Muscle of back (tissue), 11 donors: ENCODE measurements around the gene NOS1AP. TPM values are rescaled to one million over a fixed set of nuclear protein-coding genes. Genes with fewer than 3 reads are reported as not detected.
A peak's percentile ranks its signal among the peaks of the same experiment; 100 is the strongest.

Source experiments
- DNase-seq, 3 donors: peaks; one replicate each; pipeline versions ENCODE4 v3.0.0 to v3.0.0-alpha.2; 2013
- polyA plus RNA-seq, 10 donors: library from polyadenylated mRNA; unstranded; fragments of 120-200 nt; gene quantifications; one replicate each; pipeline ENCODE4 v1.2.1, GENCODE V29; 2013; ENCODE audit not compliant: insufficient read length in 10 of 10

Gene NOS1AP
- polyA plus RNA-seq, 10 donors: 0.45 to 0.89 (median 0.56) TPM

GRCh38 chr1:162384116-162384515, 314.6 kb downstream of the NOS1AP start:
- no peak for DNase-seq

DNA sequence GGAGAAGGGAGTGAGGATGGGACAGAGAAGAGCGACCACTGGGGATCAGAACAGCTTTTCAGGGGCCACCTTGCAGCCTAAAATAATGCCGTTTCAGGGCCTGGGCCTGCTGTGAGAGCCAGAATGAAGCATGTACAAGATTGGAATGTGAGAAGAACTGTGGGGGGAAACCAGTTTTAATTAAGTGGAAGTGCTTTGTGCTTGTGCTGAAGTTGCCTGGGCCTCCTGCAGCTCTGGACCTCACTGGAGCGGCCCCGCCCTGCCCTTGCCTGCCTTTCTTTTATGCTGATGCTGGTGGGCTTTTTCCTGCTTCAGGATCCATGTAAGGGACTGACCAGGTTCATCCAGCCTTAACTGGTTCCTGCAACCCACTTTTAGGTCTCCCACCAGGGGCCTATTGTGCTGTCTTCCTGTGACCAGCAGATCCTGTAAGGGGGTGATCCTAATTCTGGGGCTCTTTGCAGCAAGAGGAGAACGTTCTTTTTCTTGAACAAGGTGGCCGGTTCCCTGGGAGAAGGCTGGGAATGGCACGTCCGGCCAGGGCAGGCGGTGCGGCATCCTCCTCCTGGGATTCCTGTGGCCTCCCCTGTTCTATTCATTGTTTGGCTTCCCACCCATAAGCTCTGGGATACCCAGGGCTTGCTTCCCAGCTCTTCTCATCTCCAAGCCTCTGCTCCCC, 315.2 kb downstream of the NOS1AP start:
- DNase-seq: no peak

- no peak for DNase-seq
Observed at GRCh38 chr1:162385280-162385623, 315.8 kb downstream of the NOS1AP start.

GRCh38 chr1:162385702-162386101, 316.2 kb downstream of the NOS1AP start:
- DNase-seq: no peak

DNA sequence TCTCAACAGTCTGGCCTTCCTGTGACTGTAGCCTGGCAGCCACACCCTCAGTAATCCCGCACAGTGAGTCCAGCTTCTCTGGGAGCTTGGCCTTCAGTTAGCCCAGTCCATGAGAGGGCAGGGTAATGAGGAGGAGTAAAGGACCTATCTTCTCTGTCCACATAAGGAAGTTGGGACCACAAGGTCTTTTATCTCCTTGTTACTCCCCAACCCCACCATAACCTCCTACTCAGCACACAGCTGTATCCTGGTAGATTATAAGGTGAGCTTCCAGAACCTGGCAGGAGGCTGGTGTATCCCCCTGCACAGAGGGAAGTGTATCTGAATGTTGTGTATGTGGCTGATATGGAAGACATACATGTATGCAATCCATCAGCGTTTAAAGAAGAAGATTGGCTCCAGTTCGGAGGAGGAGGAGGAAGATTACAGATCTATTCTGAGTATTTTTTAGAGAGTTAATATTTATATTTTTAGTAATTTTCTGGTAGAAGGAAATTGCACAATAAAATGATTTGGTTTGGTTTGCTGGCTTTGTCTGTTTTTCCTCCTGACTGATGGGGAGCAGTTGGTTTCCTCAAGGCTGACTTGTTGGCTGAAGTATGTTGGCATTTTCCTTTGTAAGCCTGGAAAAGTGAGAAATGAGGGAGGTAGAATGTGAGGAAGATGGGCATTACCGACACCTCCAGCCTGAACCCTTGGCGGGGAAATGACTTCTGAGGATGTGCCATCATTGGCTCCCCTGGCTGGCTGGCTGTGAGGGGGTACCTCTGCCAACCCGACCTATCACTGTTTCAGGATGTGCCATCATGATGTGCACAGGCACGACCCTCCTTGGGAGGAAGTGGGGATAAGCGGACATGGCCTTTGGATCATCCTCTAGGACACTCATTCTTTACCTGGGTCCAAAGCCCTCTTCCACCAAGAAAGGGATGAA, 317.1 kb downstream of the NOS1AP start:
- DNase-seq: no peak

DNA sequence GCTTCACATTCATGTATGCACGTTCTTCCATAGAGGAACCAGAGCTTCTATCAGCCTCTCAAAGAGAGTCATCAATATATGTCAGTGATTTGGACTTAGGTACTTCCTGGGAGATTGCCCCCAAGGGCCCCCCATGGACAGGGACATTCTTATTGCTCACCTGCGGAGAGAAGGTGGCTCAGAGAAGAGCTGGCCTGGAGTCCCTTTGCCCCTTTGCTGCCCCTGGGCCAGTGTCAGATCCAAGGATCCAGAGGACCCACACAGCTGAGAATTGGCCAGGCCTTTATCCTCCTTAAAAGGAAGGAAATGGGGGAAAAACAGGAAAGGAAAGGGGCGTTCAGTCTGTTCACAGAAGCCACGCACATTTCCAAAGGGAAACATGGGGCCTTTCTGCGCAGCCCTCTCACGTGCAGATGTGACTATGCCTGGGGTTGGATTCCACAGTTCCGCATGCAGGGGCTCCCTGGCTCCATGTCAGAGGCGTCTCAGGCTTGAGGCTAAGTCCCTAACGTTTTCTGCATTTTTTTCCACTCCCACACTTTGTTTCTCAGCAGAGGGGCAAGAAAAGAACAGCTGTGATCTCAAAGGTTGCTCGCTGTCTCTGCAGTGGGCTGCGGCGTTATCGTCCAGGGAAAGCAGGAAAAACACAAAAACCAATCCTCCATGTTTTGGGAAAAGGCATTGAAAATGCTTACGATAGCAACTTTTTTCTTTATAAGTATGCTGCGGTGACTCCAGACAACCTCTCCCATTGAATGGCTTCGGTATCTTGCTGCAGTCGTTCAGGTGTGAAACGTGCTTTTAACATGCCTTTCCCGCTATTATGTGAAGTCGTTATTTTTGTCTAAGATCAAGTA, 318.0 kb downstream of the NOS1AP start:
- DNase-seq: peak in 1 of 3 donors; percentile 26

DNA sequence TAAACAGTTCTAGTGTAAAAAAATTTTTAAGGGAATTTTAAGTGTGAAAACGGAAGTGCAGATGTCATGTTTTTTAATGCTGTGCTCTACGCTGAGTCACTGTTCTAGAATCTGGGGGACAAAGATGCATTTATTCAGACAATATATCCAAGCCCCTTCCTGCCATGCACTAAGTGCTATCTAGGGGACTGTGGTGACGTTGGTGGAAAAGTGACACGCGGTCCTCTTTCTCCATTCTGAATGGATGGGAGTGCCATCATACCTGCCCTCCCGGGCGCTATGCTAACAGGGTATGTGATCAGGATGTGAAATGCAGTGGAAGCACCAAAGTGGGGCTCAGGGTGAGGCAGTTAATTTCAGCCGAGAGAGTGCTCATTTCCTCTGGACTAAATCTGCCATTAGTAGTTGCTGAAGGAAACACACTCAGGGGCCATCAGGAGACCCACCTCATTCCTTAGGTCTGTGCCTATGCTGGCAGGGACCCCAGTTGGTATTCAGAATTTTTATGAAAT, 318.6 kb downstream of the NOS1AP start:
- DNase-seq: no peak

DNA sequence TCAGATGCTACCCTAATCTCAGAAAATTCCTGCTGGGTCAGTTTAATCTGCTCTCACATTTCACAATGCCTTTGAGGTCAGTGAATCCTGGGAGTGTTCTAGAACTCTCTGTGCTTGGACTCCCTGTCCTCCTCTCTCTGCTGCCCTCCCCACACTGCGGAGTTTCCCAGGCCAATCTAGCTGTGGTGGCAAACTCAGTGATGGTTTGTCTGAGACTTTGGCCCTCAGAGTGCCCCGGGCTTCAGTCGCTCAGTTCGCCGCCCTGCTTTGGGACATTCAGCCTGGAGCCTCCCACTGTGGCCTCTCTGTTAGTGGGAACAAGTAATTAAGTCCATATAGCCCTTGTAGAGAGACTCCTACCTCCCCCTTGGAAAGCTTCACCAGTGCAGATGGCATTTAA, 319.1 kb downstream of the NOS1AP start:
- no peak for DNase-seq

GRCh38 chr1:162389021-162389818, 319.7 kb downstream of the NOS1AP start:
- DNase-seq: peak in 1 of 3 donors; percentile 23

DNA sequence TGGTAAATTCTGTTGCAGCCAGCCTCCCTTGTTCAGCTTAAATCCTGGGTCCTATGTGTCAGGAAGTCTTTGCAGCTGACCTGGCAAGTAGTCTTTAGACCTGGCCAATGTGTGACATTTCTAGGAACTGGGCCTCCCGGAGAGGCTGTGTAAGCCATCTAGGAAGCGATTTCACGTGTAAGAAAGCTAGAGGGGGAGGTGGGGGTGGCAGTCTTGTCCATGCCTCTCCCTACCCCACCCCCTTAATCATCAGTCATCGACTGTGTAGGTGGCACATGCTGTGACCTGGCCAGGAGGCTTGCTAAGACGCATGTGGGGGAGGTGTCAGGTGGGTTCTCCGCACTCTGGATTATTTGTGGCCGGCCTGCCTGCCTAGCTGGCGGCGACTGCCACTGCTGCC, 320.5 kb downstream of the NOS1AP start:
- peak in 1 of 3 donors; percentile 32 for DNase-seq

DNA sequence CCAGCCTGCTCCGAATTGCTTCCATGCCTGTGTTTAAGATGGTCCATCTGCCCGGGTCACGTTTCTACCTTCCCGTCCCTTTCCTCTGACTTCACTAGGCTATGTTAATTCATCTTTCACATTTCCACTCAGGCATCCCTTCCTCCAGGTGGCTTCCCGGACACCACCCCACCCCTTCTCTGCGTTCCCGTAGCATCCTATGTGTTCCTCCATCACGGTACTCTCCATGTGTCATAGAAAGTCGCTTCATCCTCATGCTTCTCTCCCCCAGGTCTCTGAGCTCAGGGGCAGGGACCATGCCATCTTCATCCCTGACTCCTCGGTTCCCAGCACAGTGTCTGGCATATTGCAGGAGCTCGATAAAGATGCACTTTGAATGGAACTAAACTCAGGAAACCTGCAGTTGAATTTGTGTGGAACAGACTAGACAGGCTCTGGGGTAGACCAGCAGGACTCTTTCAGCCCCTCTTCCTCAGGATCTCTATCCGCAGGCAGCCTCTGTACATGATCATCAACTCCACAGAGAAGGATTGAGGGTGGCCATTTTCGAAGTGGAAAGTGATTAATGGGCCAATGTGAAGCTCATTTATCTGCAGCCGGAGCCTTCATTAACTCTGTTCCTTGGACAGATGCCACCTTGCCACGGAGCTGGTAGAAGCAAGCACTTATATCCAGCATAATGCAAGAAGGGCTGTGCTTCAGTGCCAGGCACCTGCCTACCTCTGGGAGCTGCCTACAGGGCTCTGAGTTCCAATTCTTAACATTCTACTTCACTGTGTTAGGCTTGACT, 321.1 kb downstream of the NOS1AP start:
- no peak for DNase-seq

DNA sequence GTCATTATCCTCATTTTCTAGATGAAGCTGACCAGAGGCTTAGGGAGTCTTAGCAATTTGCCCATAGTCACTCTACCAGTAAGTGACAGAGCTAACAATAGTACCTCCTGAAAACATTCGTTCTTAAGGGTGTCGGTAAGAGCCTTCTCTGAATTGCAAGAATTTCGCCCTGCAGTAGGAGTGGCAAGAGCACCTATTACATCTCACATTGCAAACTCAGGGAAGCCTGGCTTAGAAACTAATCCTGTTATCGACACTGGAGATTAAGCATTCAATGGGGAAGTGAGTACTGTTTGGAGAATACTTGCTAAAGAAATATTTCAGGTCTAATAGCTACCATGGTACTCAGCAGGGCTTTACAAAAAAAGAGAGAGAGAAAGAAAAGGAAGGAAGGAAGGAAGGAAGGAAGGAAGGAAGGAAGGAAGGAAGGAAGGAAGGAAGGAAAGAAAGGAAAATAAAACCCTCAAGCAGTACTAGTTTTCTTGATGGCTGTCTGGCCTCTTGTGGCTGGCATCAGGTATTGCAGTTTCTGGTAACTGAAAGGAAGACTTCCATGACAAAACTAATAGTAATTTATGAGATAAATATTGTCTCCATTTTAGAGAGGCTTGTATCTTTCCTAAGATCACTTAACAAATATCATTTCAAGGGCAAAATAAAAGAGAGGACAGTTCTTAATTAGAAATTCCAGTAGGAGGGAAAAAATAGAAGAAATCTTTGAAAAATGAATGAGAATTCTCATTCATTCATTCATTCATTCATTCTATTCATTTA, 322.5 kb downstream of the NOS1AP start:
- peak; percentile 20 to 58 (median 22) for DNase-seq

DNA sequence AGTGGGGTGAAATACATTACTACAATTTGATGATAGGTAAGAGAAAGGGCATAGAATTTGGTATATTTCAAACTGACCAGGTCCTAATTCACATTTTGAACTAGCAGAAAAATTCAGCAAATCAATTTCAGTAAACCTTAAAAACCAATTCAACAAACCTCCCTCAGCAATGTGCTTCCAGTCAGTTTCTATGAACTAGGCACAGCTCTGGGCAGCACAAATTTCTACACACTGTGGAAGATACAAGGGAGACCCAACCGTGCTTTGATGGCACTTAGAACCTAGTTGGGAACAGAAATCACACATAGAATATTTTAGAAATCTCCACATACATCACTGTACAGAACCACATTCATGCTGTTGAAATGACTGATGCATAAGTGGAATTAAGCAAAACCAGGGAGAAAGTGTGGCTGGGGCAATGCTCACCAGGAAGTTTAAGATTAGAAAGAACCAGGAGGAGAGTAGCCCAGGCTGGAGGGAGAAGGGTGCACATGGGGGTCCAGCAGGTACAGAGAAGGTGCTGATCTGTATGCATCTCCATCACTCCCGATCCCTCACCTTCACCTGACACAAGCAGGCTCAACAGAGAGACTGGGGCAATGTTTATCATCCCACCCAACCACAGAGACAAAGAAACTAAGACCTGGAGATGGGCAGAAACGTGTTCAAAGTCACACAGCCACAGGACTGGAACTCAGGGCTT, 326.9 kb downstream of the NOS1AP start:
- DNase-seq: no peak

GRCh38 chr1:162397039-162397448, 327.6 kb downstream of the NOS1AP start:
- no peak for DNase-seq

- DNase-seq: no peak
Observed at GRCh38 chr1:162397943-162398560, 328.6 kb downstream of the NOS1AP start.

DNA sequence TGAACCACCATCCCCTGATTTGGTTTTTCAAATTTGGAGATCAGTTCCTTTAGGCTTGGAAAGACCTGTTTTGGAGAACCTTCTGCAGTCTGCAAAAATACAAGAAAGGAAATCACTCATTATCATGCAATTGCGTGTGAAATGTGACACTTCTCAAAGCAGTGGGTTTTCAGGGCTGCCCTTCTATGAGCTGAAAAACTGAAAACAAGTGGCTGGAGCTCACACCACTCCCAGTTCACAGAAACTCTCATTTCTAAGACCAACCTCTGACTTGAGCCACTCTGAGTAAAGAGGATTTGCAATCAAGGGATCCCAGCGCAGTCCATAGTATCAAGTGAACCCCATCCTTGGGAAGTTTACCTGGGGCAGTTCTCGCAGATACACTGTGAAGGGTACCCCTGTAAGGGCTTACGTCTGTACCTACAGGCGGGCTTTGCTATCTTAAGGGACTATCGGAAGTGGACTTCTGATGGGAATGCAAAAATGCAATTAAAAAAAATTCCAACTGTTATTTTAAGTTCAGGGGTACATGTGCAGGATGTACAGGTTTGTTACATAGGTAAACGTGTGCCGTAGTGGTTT, 329.6 kb downstream of the NOS1AP start:
- no peak for DNase-seq

- no peak for DNase-seq
Observed at GRCh38 chr1:162400790-162401355, 331.4 kb downstream of the NOS1AP start.
